IMR-90 (cell line): ENCODE data around the gene CSAD. TPM values are rescaled to one million over a fixed set of nuclear protein-coding genes. Genes with fewer than 3 reads are reported as not detected.

Source experiments
- ATAC-seq: fragments of 200-7000 bp; cut with Tn5 transposase; 2 replicates; pipeline ENCODE4 v1.9.1; 2020; ENCODE audit warnings: low read depth, mild to moderate bottlenecking, moderate library complexity
- BruUV-seq: library from RNA; stranded (reverse); fragments of 400-500 nt; replicated peaks from 2 replicates; lab custom pipeline; 2021; lab: Mats Ljungman, UMichigan
- CTCF ChIA-PET: fragments of 300-600 bp; formaldehyde crosslinking; extraction: SDS; loops from one replicate; lab custom pipeline; 2021; ENCODE audit warnings: antibody characterized with exemption; lab: Yijun Ruan, JAX
- POLR2A ChIA-PET: fragments of 300-600 bp; sonication (Branson Sonifier 250); formaldehyde crosslinking; loops from one replicate; lab custom pipeline; 2022; ENCODE audit warnings: antibody characterized with exemption; ENCODE audit not compliant: unreplicated experiment; lab: Charles Lee
- DNase-seq: peaks from one replicate; pipeline ENCODE4 v3.0.0; 2013
- H2AFZ ChIP-seq: replicated peaks from 2 replicates; pipeline ENCODE3; 2013; ENCODE audit warnings: low read length, mild to moderate bottlenecking; ENCODE audit not compliant: poor library complexity
- H2AK5ac ChIP-seq: 2 replicates; pipeline ENCODE4 v1.6.1; 2013; ENCODE audit warnings: low read depth, low read length, inconsistent platforms
- H2AK9ac ChIP-seq: replicated peaks from 2 replicates; pipeline ENCODE3; 2013; ENCODE audit warnings: mild to moderate bottlenecking, low read depth, low read length, moderate library complexity; ENCODE audit not compliant: poor library complexity
- H2BK120ac ChIP-seq: 2 replicates; pipeline ENCODE4 v1.6.1; 2013; ENCODE audit warnings: low read depth, low read length, inconsistent platforms
- H2BK15ac ChIP-seq: 3 replicates; pipeline ENCODE4 v1.6.1; 2013; ENCODE audit warnings: low read depth, low read length, inconsistent platforms
- H2BK20ac ChIP-seq: 2 replicates; pipeline ENCODE4 v1.6.1; 2013; ENCODE audit warnings: low read depth, mild to moderate bottlenecking, inconsistent platforms, low read length, moderate library complexity
- H2BK5ac ChIP-seq: 2 replicates; pipeline ENCODE4 v1.6.1; 2013; ENCODE audit warnings: mild to moderate bottlenecking, low read depth, low read length, inconsistent platforms; ENCODE audit not compliant: poor library complexity, severe bottlenecking
- H3K14ac ChIP-seq: replicated peaks from 2 replicates; pipeline ENCODE4 v1.6.1; 2013; ENCODE audit warnings: low read depth, low read length, inconsistent platforms
- H3K18ac ChIP-seq: 2 replicates; pipeline ENCODE4 v1.6.1; 2013; ENCODE audit warnings: low read depth, low read length, control low read depth
- H3K23ac ChIP-seq: 2 replicates; pipeline ENCODE4 v1.6.1; 2013; ENCODE audit warnings: low read depth, low read length, inconsistent platforms
- H3K27ac ChIP-seq: 2 replicates; pipeline ENCODE4 v1.5.1; 2013; ENCODE audit warnings: mild to moderate bottlenecking, control low read depth, low read length; ENCODE audit not compliant: insufficient read depth
- H3K27me3 ChIP-seq: 2 replicates; pipeline ENCODE4 v1.6.1; 2013; ENCODE audit warnings: low read length; ENCODE audit not compliant: control insufficient read depth, insufficient read depth
- H3K36me3 ChIP-seq: 2 replicates; pipeline ENCODE4 v1.6.1; 2013; ENCODE audit warnings: low read length, mixed read lengths; ENCODE audit not compliant: control insufficient read depth, insufficient read depth
- H3K4ac ChIP-seq: 2 replicates; pipeline ENCODE4 v1.6.1; 2013; ENCODE audit warnings: low read depth, low read length, inconsistent platforms
- H3K4me1 ChIP-seq: 2 replicates; pipeline ENCODE4 v1.6.1; 2013; ENCODE audit warnings: low read length, mixed read lengths; ENCODE audit not compliant: control insufficient read depth, insufficient read depth
- H3K4me2 ChIP-seq: 2 replicates; pipeline ENCODE4 v1.6.1; 2013; ENCODE audit warnings: low read depth, mild to moderate bottlenecking, control low read depth, low read length, moderate library complexity
- H3K4me3 ChIP-seq: 2 replicates; pipeline ENCODE4 v1.5.1; 2013; ENCODE audit warnings: low read depth, mild to moderate bottlenecking, control low read depth, low read length, moderate library complexity; ENCODE audit not compliant: insufficient read depth
- H3K56ac ChIP-seq: 2 replicates; pipeline ENCODE4 v1.6.1; 2013; ENCODE audit warnings: low read length, inconsistent platforms; ENCODE audit not compliant: insufficient read depth; ENCODE audit errors: extremely low read depth
- H3K79me1 ChIP-seq, 2 experiments: 2 replicates each; pipeline ENCODE4 v1.6.1; 2013; ENCODE audit warnings: low read length in 2 of 2, inconsistent platforms in 1 of 2, low read depth in 1 of 2
- H3K9ac ChIP-seq: 2 replicates; pipeline ENCODE4 v1.6.1; 2013; ENCODE audit warnings: low read depth, low read length, control low read depth
- H3K9me1 ChIP-seq: 2 replicates; pipeline ENCODE4 v1.6.1; 2013; ENCODE audit warnings: low read length, inconsistent platforms; ENCODE audit not compliant: insufficient read depth
- H3K9me3 ChIP-seq: 2 replicates; pipeline ENCODE4 v1.6.1; 2013; ENCODE audit warnings: low read length; ENCODE audit not compliant: control insufficient read depth, insufficient read depth
- H4K20me1 ChIP-seq: 2 replicates; pipeline ENCODE4 v1.6.1; 2013; ENCODE audit warnings: low read length, inconsistent platforms; ENCODE audit not compliant: insufficient read depth
- H4K5ac ChIP-seq: 2 replicates; pipeline ENCODE4 v1.6.1; 2013; ENCODE audit warnings: mild to moderate bottlenecking, low read depth, low read length, control low read depth
- H4K8ac ChIP-seq, 2 experiments: 2 replicates each; pipeline ENCODE4 v1.6.1; 2013; ENCODE audit warnings: low read depth in 2 of 2, low read length in 2 of 2, control low read depth in 1 of 2, inconsistent platforms in 1 of 2
- H4K91ac ChIP-seq: 2 replicates; pipeline ENCODE4 v1.6.1; 2013; ENCODE audit warnings: low read depth, low read length, inconsistent platforms; ENCODE audit not compliant: insufficient read depth
- BHLHE40 ChIP-seq: fragments of 150-350 bp; IDR thresholded peaks from 2 replicates; pipeline ENCODE4 v1.6.1; 2016; ENCODE audit warnings: mild to moderate bottlenecking, low read depth, low read length
- CEBPB ChIP-seq: IDR thresholded peaks from 2 replicates; pipeline ENCODE4 v1.6.1; 2012; ENCODE audit warnings: low read depth, low read length, improper control_type of control experiment
- CHD1 ChIP-seq: IDR thresholded peaks from 2 replicates; pipeline ENCODE4 v1.6.1; 2012; ENCODE audit warnings: low read depth, low read length, improper control_type of control experiment
- CTCF ChIP-seq: conservative IDR thresholded peaks from 2 replicates; pipeline ENCODE4 v1.5.1; 2012; ENCODE audit warnings: mild to moderate bottlenecking, low read depth, low read length, improper control_type of control experiment
- ELK1 ChIP-seq: fragments of 150-350 bp; IDR thresholded peaks from 2 replicates; pipeline ENCODE4 v1.6.1; 2016; ENCODE audit warnings: low read depth, mild to moderate bottlenecking, low read length, moderate library complexity, borderline replicate concordance
- FOS ChIP-seq: fragments of 150-350 bp; IDR thresholded peaks from 2 replicates; pipeline ENCODE4 v1.6.1; 2016; ENCODE audit warnings: low read depth, low read length
- MAFK ChIP-seq: IDR thresholded peaks from 2 replicates; pipeline ENCODE4 v1.6.1; 2012; ENCODE audit warnings: low read depth, low read length, improper control_type of control experiment
- MAZ ChIP-seq: IDR thresholded peaks from 2 replicates; pipeline ENCODE4 v1.6.1; 2012; ENCODE audit warnings: low read depth, mild to moderate bottlenecking, low read length, improper control_type of control experiment, moderate library complexity, borderline replicate concordance
- MXI1 ChIP-seq: IDR thresholded peaks from 2 replicates; pipeline ENCODE4 v1.6.1; 2012; ENCODE audit warnings: low read depth, mild to moderate bottlenecking, low read length, moderate library complexity, borderline replicate concordance
- NFE2L2 ChIP-seq: fragments of 150-350 bp; IDR thresholded peaks from 2 replicates; pipeline ENCODE4 v1.6.1; 2016; ENCODE audit warnings: low read depth, mild to moderate bottlenecking, low read length
- POLR2A ChIP-seq: IDR thresholded peaks from 2 replicates; pipeline ENCODE4 v1.6.1; 2012; ENCODE audit warnings: mild to moderate bottlenecking, low read depth, low read length
- RAD21 ChIP-seq: IDR thresholded peaks from 2 replicates; pipeline ENCODE4 v1.6.1; 2012; ENCODE audit warnings: low read length, improper control_type of control experiment
- RCOR1 ChIP-seq: IDR thresholded peaks from 2 replicates; pipeline ENCODE4 v1.6.1; 2012; ENCODE audit warnings: mild to moderate bottlenecking, low read length, improper control_type of control experiment; ENCODE audit not compliant: insufficient replicate concordance
- RFX5 ChIP-seq: IDR thresholded peaks from 2 replicates; pipeline ENCODE4 v1.8.0; 2012; ENCODE audit warnings: low read depth, mild to moderate bottlenecking, low read length, moderate library complexity
- SMC3 ChIP-seq: fragments of 150-350 bp; IDR thresholded peaks from 2 replicates; pipeline ENCODE4 v1.6.1; 2016; ENCODE audit warnings: low read depth, mild to moderate bottlenecking, antibody characterized with exemption, low read length, moderate library complexity
- USF2 ChIP-seq: fragments of 150-350 bp; IDR thresholded peaks from 2 replicates; pipeline ENCODE4 v1.6.1; 2017; ENCODE audit warnings: mild to moderate bottlenecking, antibody characterized with exemption, low read length, low read depth
- WGBS, 2 experiments: methylation state at CpG; one replicate each; pipeline versions ENCODE4 v1.1.5 to v1.1.7; 2013; ENCODE audit warnings: missing lambda C conversion rate in 2 of 2; ENCODE audit not compliant: insufficient read length in 1 of 2; ENCODE audit errors: extremely low coverage in 2 of 2; 5-methylcytosine and 5-hydroxymethylcytosine counted together
- dilution Hi-C: fragments of 300-500 bp; cut with HindIII; formaldehyde crosslinking; loops from one replicate; pipeline ENCODE4 v1.14.3; 2018; ENCODE audit warnings: low sequenced_read_pairs; ENCODE audit not compliant: unreplicated experiment
- in situ Hi-C: fragments of 300-500 bp; cut with MboI; formaldehyde crosslinking; loops from 3 replicates; pipeline ENCODE4 v1.14.3; 2019; ENCODE audit warnings: low sequenced_read_pairs, inconsistent platforms, mixed read lengths
- intact Hi-C: fragments of 100-400 bp; cut with micrococcal nuclease; formaldehyde crosslinking; loops from 2 replicates; pipeline ENCODE4 v1.10.0; 2022
- polyA plus RNA-seq, 3 experiments: library from polyadenylated mRNA; depleted of rRNA; stranded (reverse); fragments of >200 nt; gene quantifications; 2 replicates each; pipeline ENCODE4 v1.2.3, GENCODE V29; 2012; ENCODE audit warnings: low replicate concordance in 1 of 3
- total RNA-seq: library from RNA; depleted of rRNA; stranded (reverse); fragments of >200 nt; gene quantifications from 2 replicates; pipeline ENCODE4 v1.2.3, GENCODE V29; 2012

The CSAD gene
- total and polyA plus RNA-seq, 2 of the 4 experiments (the other 2 are of a cell fraction): 5.4 to 45.6 TPM

GRCh38 chr12:53147181-53147580 lies 33.5 kb downstream of the CSAD start:
- Histone ChIP-seq H3K4me1 (no peaks in the 10 kb centered on the region), H3K9me1 (no peaks in the 10 kb centered on the region), H3K56ac (no peak overlapping the region), H3K23ac (no peak overlapping the region), H2AK5ac (no peak overlapping the region), H2BK5ac (no peak overlapping the region), H3K18ac (no peak overlapping the region), H3K4me3 (no peak overlapping the region), H2BK120ac (no peak overlapping the region), H2BK15ac (no peak overlapping the region), H3K79me1 (no peaks in the 10 kb centered on the region), H3K4ac (no peak overlapping the region), H3K14ac (no peak overlapping the region), H4K20me1 (no peaks in the 10 kb centered on the region), H3K9ac (no peak overlapping the region), H3K4me2 (no peak overlapping the region), H3K36me3 (no peaks in the 10 kb centered on the region), H3K27ac (no peak overlapping the region), H3K9me3 (no peaks in the 10 kb centered on the region), H3K27me3 (no peaks in the 10 kb centered on the region), H2AK9ac (no peak overlapping the region), H2AFZ (no peak overlapping the region), H2BK20ac (no peak overlapping the region), H4K91ac (no peak overlapping the region), H4K8ac (no peak overlapping the region), H4K5ac (no peak overlapping the region)
- ATAC-seq: no peak
- in situ Hi-C loops: no loop called here
- POLR2A ChIA-PET: no interaction called here
- dilution Hi-C loops: no loop called here
- intact Hi-C loops: loop anchor here (5.0 kb wide), 1 partner anchor 40 kb away; no protein-coding TSS in a partner anchor
- CTCF ChIA-PET: no interaction called here
- WGBS, 2 experiments: no CpG with 5 or more reads among the region's 5 CpGs
- TF ChIP-seq MAZ (no peak), NFE2L2 (no peak), RFX5 (no peak), USF2 (no peak), CEBPB (no peak), POLR2A (no peak), RAD21 (no peak), ELK1 (no peak), BHLHE40 (no peak), CHD1 (no peak), MAFK (no peak), RCOR1 (no peak), FOS (no peak), MXI1 (no peak), CTCF (no peak), SMC3 (no peak)
- DNase-seq: no peak
- BruUV-seq: no TSS peak
